Bronchial epithelial cell (primary cell): ENCODE results near the gene CSPG5. TPM values are rescaled to one million over a fixed set of nuclear protein-coding genes. Genes with fewer than 3 reads are reported as not detected.

Experiments used
- DNase-seq: peaks from one replicate; pipeline ENCODE4 v3.0.0-alpha.2; 2010; ENCODE audit warnings: low read depth
- FAIRE-seq: peaks from 2 replicates; lab custom pipeline; 2011; peaks lifted over from hg19 to GRCh38; lab: Jason Lieb, UNC
- H3K27me3 ChIP-seq: 2 replicates; pipeline ENCODE4 v1.5.1; 2011; ENCODE audit warnings: low read length; ENCODE audit not compliant: control insufficient read depth, insufficient read depth
- H3K36me3 ChIP-seq: 2 replicates; pipeline ENCODE4 v1.5.1; 2011; ENCODE audit warnings: low read length; ENCODE audit not compliant: control insufficient read depth, insufficient read depth
- H3K4me3 ChIP-seq: 2 replicates; pipeline ENCODE4 v1.5.1; 2011; ENCODE audit warnings: mild to moderate bottlenecking, low read depth, low read length, control low read depth
- total RNA-seq: library from RNA; depleted of rRNA; stranded (reverse); fragments of >200 nt; gene quantifications from 2 replicates; pipeline ENCODE4 v1.2.1, GENCODE V29; 2014
- TF ChIP-seq, protein P1 (sequence below): IDR thresholded peaks from 2 replicates; pipeline ENCODE4 v1.5.1; 2011; ENCODE audit warnings: mild to moderate bottlenecking, moderate library complexity, low read length, control low read depth, inconsistent platforms; ENCODE audit not compliant: insufficient read depth, severe bottlenecking

The CSPG5 gene
- total RNA-seq, 1 donor from 2014 or later, result 0.26 TPM

DNA sequence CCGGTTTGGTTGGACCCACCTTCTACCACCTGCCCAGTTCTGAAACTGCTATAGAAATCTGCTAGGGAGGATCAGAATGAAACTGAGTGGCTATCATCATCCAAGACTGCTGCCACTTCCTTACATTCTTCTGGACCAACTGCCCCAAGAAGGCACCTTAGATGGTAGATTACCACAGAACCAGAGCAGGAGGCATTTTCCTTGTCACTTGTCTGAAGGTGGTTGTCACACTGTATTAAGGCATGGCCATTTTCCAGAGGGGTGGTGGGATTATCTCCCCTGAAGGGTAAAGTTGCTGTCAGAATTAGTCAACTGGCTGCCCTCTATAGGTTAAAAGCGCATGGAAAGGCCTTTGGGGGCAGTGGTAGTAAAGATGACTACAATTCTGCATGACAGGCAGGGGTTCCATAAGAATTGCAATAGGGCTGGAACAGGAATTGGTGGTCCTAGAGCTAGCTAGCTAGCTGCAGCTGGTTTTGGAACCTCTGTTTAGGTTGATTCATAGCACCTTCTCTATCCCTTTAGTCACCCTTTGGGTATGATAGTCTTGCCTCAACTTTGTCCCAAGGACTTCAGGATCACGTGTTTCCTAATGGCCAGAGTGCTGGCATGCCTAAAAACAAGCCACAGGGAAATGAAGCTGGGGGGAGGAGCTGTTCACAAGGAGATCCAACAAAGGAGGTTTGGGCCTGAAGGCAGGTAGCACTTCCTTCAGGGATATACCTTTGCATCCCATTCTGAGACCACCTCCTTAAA, 4.8 kb upstream of the CSPG5 start:
- TF ChIP-seq, protein P1, sequence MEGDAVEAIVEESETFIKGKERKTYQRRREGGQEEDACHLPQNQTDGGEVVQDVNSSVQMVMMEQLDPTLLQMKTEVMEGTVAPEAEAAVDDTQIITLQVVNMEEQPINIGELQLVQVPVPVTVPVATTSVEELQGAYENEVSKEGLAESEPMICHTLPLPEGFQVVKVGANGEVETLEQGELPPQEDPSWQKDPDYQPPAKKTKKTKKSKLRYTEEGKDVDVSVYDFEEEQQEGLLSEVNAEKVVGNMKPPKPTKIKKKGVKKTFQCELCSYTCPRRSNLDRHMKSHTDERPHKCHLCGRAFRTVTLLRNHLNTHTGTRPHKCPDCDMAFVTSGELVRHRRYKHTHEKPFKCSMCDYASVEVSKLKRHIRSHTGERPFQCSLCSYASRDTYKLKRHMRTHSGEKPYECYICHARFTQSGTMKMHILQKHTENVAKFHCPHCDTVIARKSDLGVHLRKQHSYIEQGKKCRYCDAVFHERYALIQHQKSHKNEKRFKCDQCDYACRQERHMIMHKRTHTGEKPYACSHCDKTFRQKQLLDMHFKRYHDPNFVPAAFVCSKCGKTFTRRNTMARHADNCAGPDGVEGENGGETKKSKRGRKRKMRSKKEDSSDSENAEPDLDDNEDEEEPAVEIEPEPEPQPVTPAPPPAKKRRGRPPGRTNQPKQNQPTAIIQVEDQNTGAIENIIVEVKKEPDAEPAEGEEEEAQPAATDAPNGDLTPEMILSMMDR, result no peak
- Histone ChIP-seq H3K36me3 (peaks cover 5% of the 10 kb centered on the region), H3K27me3 (peaks cover 8% of the 10 kb centered on the region), H3K4me3 (no peak overlapping the region)
- FAIRE-seq, result no peak
- DNase-seq, result peak; percentile 63

DNA sequence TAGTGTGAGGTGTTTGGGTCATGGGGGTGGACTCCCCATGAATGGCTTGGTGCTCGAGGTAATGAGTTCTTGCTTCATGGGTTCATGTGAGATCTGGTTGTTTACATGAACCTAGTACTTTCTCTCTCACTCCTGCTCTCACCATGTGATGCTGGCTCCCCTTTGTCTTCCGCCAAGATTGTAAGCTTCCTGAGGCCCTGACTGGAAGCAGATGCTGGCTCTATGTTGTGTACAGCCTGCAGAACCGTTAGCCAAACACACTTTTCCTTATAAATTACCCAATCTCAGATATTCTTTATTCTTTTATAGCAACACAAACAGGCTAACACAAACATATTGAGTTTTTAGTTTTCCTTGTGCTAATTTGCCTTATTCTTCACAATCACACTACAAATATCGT, 3.2 kb upstream of the CSPG5 start:
- Histone ChIP-seq H3K36me3 (peaks cover 2% of the 10 kb centered on the region), H3K4me3 (no peak overlapping the region), H3K27me3 (peaks cover 16% of the 10 kb centered on the region)
- DNase-seq (no peak), FAIRE-seq (peak; percentile 28)
- TF ChIP-seq, protein P1, result no peak

DNA sequence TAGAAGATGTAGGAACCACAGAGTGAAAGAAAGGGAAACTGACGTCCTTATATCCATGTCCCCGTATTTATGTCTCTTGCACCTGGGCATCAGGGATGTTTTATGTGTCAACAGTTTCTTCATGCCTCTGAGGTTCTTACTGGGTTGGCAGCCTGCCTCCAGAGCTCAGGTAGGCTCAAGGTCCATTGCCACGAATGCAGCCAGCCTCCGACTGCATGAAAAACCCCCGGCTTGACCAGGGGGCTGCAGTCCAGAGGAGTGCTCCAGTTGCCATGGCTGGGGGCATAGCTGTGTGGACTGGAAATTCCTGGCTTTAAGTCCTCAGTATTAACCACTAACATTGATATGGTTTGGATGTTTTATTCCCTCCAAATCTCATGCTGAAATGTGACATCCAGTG, 2.8 kb upstream of the CSPG5 start:
- Histone ChIP-seq H3K36me3 (no peaks in the 10 kb centered on the region), H3K27me3 (peaks cover 17% of the 10 kb centered on the region), H3K4me3 (no peak overlapping the region)
- TF ChIP-seq, protein P1, result no peak
- FAIRE-seq (no peak), DNase-seq (no peak)

DNA sequence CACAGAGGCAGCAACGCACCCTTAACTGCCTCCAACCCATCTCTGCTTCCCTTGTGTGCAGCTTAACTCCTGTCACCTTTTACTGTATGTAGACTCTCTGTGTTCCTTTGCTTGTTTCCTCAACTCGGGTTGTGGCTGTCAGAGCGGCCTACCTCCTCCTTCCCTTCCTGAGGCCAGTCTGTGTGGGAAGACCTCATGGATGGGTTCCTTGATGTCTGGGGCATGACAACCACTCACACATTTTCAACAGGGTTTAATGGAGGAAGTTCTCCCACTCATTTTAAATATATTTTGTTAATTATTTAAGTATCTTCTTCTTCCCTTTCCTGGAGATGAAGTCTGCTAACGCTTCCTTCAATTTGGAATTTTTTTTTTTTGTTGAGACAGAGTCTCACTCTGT, 1.8 kb upstream of the CSPG5 start:
- FAIRE-seq, result no peak
- TF ChIP-seq, protein P1, result no peak
- H3K36me3 ChIP-seq, result no peaks in the 10 kb centered on the region

DNA sequence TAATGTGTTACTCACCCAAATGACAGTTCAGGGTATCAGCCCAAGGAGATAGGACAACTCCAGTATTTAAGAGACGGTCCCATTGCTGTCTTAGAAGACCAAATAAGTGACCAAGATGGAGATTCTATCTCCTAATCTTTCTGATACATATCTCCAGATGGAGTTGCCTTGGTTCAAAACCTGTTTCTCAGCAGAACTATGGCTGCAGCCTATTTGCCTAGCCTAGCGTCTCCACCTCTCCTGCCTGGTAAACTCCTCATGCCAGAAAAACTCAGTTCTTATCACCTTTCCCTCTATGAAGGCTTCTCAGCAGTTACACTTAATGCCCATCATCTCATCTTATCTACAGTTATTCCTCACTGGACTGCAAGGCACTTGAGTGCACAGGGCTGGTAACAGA, 1.2 kb upstream of the CSPG5 start:
- H3K27me3 ChIP-seq, result peaks cover 17% of the 10 kb centered on the region
- no peaks in the 10 kb centered on the region for H3K36me3 ChIP-seq
- DNase-seq (no peak), FAIRE-seq (no peak)
- H3K4me3 ChIP-seq, result no peak overlapping the region
- TF ChIP-seq, protein P1, result no peak

More for the DNA sequence above, 1.8 kb upstream of the CSPG5 start:
- no peak for DNase-seq
- Histone ChIP-seq H3K27me3 (peaks cover 17% of the 10 kb centered on the region), H3K4me3 (no peak overlapping the region)
